ENCODE data around the gene AHCYL1.

- no peak for TF ChIP-seq ZBTB11 (CRISPR knock-in tag; IDR thresholded peaks at IDR 0.05)
- TF ChIP-seq PML (IDR thresholded peaks at IDR 0.05; ENCODE audit: low read length): peak; percentile 80
These were observed 50.1 kb downstream of the AHCYL1 start, which contains the start of gene STRIP1 for GRCh38 chr1:110034451-110035235.

Data from GM12878 (cell line).